HEK293T (cell line): ENCODE results near the gene LTBP1.

ENCODE experiments used
- CTCF ChIA-PET: fragments of 350-600 bp; formaldehyde crosslinking; extraction: SDS; loops from one replicate; lab custom pipeline; 2021; ENCODE audit warnings: antibody characterized with exemption, inconsistent platforms; lab: Yijun Ruan, JAX
- POLR2A ChIA-PET: fragments of 350-600 bp; formaldehyde crosslinking; extraction: SDS; loops from one replicate; lab custom pipeline; 2020; ENCODE audit warnings: antibody characterized with exemption, inconsistent platforms; lab: Yijun Ruan, JAX
- DNase-seq: peaks from one replicate; pipeline ENCODE4 v3.0.0; 2012; ENCODE audit warnings: mixed read lengths; ENCODE audit errors: extremely low spot score
- ARNT ChIP-seq: fragments of 450-650 bp; IDR thresholded peaks from 2 replicates; pipeline ENCODE4 v1.6.1; 2017; ENCODE audit warnings: mild to moderate bottlenecking
- BHLHE40 ChIP-seq: fragments of 450-650 bp; IDR thresholded peaks from 2 replicates; pipeline ENCODE4 v1.6.1; 2016; ENCODE audit warnings: mild to moderate bottlenecking, moderate library complexity, borderline replicate concordance
- CTBP1 ChIP-seq: fragments of 450-650 bp; IDR thresholded peaks from 2 replicates; pipeline ENCODE4 v1.6.1; 2016; ENCODE audit warnings: borderline replicate concordance
- ELF4 ChIP-seq: fragments of 450-650 bp; IDR thresholded peaks from 2 replicates; pipeline ENCODE4 v1.6.1; 2017; ENCODE audit warnings: antibody characterized with exemption
- FOXA1 ChIP-seq: fragments of 450-650 bp; IDR thresholded peaks from 2 replicates; pipeline ENCODE4 v1.6.1; 2016; ENCODE audit warnings: mild to moderate bottlenecking
- FOXK2 ChIP-seq: fragments of 450-650 bp; IDR thresholded peaks from 2 replicates; pipeline ENCODE4 v1.6.1; 2016; ENCODE audit warnings: mild to moderate bottlenecking
- FOXM1 ChIP-seq: fragments of 450-650 bp; IDR thresholded peaks from 2 replicates; pipeline ENCODE4 v1.6.1; 2017; ENCODE audit warnings: mild to moderate bottlenecking, borderline replicate concordance
- HDGF ChIP-seq: fragments of 450-650 bp; IDR thresholded peaks from 2 replicates; pipeline ENCODE4 v1.6.1; 2017; ENCODE audit warnings: antibody characterized with exemption, borderline replicate concordance
- L3MBTL2 ChIP-seq: fragments of 450-650 bp; conservative IDR thresholded peaks from 2 replicates; pipeline ENCODE4 v1.6.1; 2016; ENCODE audit warnings: mild to moderate bottlenecking
- LEF1 ChIP-seq: fragments of 450-650 bp; IDR thresholded peaks from 2 replicates; pipeline ENCODE4 v1.6.1; 2017; ENCODE audit warnings: mild to moderate bottlenecking, borderline replicate concordance
- NFRKB ChIP-seq: fragments of 450-650 bp; IDR thresholded peaks from 2 replicates; pipeline ENCODE4 v1.6.1; 2016; ENCODE audit warnings: mild to moderate bottlenecking, moderate library complexity
- SP1 ChIP-seq: fragments of 450-650 bp; IDR thresholded peaks from 2 replicates; pipeline ENCODE4 v1.6.1; 2017
- SUZ12 ChIP-seq: fragments of 450-650 bp; IDR thresholded peaks from 2 replicates; pipeline ENCODE4 v1.6.1; 2016; ENCODE audit warnings: mild to moderate bottlenecking
- TARDBP ChIP-seq: fragments of 450-650 bp; IDR thresholded peaks from 2 replicates; pipeline ENCODE4 v1.6.1; 2016
- ZNF384 ChIP-seq: fragments of 450-650 bp; IDR thresholded peaks from 2 replicates; pipeline ENCODE4 v1.6.1; 2016
- TF ChIP-seq, protein P1 (sequence below): fragments of 450-650 bp; IDR thresholded peaks from 2 replicates; pipeline ENCODE4 v1.6.1; 2016

The LTBP1 gene

DNA sequence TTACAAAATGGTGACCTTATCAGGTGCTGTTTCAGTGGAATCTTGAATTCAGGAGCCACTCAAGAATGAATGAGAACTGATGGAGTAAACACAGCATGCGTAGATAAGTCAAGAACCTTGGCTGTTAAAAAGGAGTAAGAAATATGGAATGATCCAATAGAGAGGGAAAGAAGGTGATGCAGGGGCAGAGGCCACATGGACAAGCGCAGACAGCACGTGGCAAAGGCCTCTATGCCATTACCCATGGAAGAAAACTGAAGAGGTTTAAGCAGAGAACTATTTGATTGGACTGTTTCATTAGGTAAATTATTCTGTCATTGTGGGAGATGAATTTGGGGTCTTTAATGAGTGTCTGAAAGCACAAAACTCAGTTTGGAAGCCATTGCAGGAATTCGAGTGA lies 387.3 kb downstream of the LTBP1 start:
- TF ChIP-seq, protein P1, sequence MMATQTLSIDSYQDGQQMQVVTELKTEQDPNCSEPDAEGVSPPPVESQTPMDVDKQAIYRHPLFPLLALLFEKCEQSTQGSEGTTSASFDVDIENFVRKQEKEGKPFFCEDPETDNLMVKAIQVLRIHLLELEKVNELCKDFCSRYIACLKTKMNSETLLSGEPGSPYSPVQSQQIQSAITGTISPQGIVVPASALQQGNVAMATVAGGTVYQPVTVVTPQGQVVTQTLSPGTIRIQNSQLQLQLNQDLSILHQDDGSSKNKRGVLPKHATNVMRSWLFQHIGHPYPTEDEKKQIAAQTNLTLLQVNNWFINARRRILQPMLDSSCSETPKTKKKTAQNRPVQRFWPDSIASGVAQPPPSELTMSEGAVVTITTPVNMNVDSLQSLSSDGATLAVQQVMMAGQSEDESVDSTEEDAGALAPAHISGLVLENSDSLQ, result no peak
- TF ChIP-seq ELF4 (no peak), ZNF384 (no peak), L3MBTL2 (no peak), HDGF (no peak), TARDBP (no peak), FOXA1 (no peak), FOXM1 (no peak), LEF1 (no peak), CTBP1 (no peak), FOXK2 (no peak), SUZ12 (no peak), BHLHE40 (no peak), SP1 (no peak), NFRKB (no peak), ARNT (no peak)
- ChIA-PET CTCF (no interaction called here), POLR2A (no interaction called here)
- DNase-seq, result no peak

DNA sequence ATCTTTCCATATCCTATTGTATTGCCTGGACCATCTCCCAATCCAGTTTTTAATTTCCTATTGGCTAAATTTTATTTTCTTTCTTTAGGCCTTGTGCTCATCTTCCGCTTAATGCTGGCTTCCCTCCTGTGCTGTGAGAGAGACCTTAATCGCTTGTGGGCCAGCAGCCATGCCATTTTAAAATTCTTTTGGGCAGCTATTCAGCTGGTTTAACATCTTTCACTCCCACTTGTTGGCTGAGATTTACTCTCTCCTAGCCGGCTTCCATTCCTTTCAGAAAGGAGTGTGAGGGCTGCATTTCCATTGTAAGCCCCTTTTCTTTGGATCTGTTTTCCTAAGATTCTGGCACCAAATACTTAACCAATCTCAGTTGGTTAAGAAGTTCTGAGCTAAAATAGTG lies 388.8 kb downstream of the LTBP1 start:
- POLR2A ChIA-PET, result no interaction called here
- CTCF ChIA-PET, result no interaction called here
- TF ChIP-seq L3MBTL2 (no peak), HDGF (no peak), NFRKB (no peak), ELF4 (no peak), BHLHE40 (no peak), CTBP1 (no peak), ARNT (no peak), SUZ12 (no peak)

DNA sequence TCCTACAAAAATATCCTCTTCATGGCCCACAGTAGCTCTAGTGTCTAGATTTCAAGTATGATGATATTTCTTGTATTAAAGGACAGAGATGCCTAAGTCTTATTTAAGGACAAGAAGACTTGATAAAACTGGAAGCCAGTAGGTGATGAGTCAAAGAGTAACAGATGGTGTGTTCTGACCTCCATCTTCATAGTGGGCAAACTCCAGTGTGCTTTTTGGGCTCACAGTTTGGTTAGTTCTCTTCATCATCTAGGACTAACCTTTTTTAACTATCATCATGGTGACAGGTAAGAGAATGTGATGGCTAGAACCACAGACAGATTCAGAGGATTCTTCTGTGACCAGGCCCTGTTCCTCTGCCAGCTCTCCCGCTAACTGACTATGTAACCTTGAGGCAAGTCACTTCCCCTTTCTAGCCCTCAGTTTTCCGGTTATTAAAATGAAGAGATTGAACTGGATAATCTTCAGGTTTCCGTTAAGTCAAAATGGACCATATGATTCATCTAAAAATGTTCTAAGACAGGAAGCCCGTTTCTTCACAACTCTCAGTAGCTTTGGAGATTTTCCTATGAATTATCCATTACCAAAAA lies 389.4 kb downstream of the LTBP1 start:
- TF ChIP-seq HDGF (no peak), TARDBP (no peak), NFRKB (no peak), L3MBTL2 (no peak), CTBP1 (no peak), FOXA1 (no peak), ZNF384 (no peak), ARNT (no peak), FOXK2 (no peak), BHLHE40 (no peak), SUZ12 (no peak), ELF4 (no peak), SP1 (no peak)
- TF ChIP-seq, protein P1, result no peak
- POLR2A ChIA-PET, result no interaction called here
- no peak for DNase-seq
- CTCF ChIA-PET, result no interaction called here

More for the DNA sequence above, 388.8 kb downstream of the LTBP1 start:
- DNase-seq, result no peak

DNA sequence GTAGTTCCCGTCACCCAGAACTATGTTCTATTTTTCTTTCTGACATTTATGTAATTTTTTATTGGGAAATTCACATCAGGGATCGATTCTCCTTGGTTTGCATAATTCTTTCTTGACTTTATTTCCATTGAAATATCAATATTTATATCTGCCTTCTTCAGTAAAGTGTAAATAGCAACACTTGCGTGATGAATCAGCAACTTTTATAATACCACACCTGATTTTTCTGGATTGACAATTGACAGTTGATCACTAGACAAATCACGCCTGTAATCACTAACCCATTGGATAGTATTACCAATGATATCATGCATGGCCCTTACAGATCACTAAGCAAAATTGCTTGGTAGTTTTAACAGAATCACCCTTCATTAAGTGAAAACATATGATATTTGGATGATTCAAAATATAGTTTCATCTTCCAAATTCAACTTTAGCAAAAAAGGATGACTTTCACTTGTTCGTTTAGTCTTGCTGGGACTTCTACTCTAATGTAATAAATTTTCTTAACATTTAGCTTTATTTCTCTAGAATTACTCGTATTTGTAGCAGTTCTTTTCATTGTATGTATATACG lies 390.7 kb downstream of the LTBP1 start:
- ChIA-PET CTCF (no interaction called here), POLR2A (no interaction called here)
- TF ChIP-seq NFRKB (no peak), ARNT (no peak), ELF4 (no peak), FOXM1 (no peak), FOXA1 (no peak), FOXK2 (no peak), ZNF384 (no peak), CTBP1 (no peak), SP1 (no peak), L3MBTL2 (no peak)
- TF ChIP-seq, protein P1, result no peak
- no peak for DNase-seq

DNA sequence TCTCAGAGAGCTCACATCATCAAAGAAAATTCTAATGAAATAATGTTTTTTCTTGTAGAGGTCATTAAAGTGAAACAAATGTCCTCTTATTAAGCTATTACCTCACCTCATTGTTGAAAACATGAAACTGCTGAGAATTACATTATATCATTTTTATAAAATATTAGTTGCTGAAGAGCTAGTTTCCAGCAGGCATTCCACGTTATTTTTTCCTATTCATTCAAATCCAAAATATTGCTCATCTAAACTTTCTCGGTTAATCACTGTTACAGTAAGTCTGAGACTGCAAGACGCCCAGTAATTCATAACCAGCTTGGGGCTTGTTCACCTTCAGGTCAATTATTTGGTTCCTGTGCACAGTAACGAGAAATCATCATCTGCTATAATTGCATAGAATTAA lies 391.2 kb downstream of the LTBP1 start:
- TF ChIP-seq FOXM1, result no peak
- TF ChIP-seq ARNT, result no peak
- no peak for TF ChIP-seq HDGF
- TF ChIP-seq, protein P1, result no peak
- no peak for TF ChIP-seq L3MBTL2
- ChIA-PET POLR2A (no interaction called here), CTCF (no interaction called here)
- DNase-seq, result no peak

DNA sequence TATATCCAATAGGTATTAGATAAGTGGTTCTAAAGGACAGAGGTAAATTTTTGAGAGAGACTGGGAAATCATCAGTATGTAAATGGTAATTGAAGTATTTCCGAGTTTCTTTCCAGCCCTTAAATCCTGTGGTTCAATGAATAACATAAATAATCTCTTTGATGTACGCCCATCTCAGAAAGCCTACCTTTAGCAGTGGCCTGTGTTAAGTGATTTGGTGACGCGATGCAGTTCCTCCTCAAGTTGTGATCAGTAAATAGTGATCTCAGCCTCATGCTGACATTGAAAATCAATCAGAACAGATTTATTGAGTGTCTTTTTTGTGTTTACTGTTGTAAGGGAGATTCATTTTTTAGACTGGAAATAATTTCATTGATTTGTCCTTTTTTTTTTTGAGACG lies 392.5 kb downstream of the LTBP1 start:
- POLR2A ChIA-PET, result no interaction called here
- no peak for DNase-seq
- CTCF ChIA-PET, result no interaction called here
- TF ChIP-seq FOXM1, result no peak
